SK-N-SH (cell line): Measurements from ENCODE around the gene FRZB. TPM values are rescaled to one million over a fixed set of nuclear protein-coding genes. Genes with fewer than 3 reads are reported as not detected.

Source experiments
- CTCF ChIA-PET: fragments of 300-600, 350-600 bp; formaldehyde crosslinking; extraction: SDS; loops from one replicate; lab custom pipeline; 2021; lab: Yijun Ruan, JAX
- POLR2A ChIA-PET: fragments of 350-600 bp; sonication (Branson Sonifier 250); formaldehyde crosslinking; extraction: SDS; loops from one replicate; lab custom pipeline; 2020; ENCODE audit warnings: antibody characterized with exemption, inconsistent platforms; lab: Yijun Ruan, JAX
- DNase-seq: peaks from one replicate; pipeline ENCODE4 v3.0.0; 2012
- H2AFZ ChIP-seq: fragments of 200-600 bp; sonication (generic); 2 replicates; pipeline ENCODE4 v1.8.1; 2016; ENCODE audit warnings: antibody characterized with exemption, mild to moderate bottlenecking, low read depth
- H3F3A ChIP-seq: fragments of 200-600 bp; sonication (generic); replicated peaks from 2 replicates; pipeline ENCODE3; 2016; ENCODE audit warnings: antibody characterized with exemption, mild to moderate bottlenecking; ENCODE audit not compliant: insufficient read depth
- H3K27ac ChIP-seq, 2 experiments: fragments of 200-500 bp in 1 of 2; fragments of 200-600 bp in 1 of 2; sonication (Bioruptor generic) in 1 of 2; sonication (generic), shearing (Covaris generic) in 1 of 2; 2 replicates each; pipeline versions ENCODE4 v1.5.1 to v1.6.1; 2014 to 2016; ENCODE audit warnings: low read depth in 2 of 2, inconsistent platforms in 1 of 2, low read length in 1 of 2, mild to moderate bottlenecking in 1 of 2, mixed read lengths in 1 of 2
- H3K27me3 ChIP-seq: fragments of 200-600 bp; sonication (generic), shearing (Covaris generic); 2 replicates; pipeline ENCODE4 v1.6.1; 2016; ENCODE audit warnings: mixed run types; ENCODE audit not compliant: insufficient read depth
- H3K36me3 ChIP-seq, 2 experiments: fragments of 200-500 bp in 1 of 2; fragments of 200-600 bp in 1 of 2; sonication (Bioruptor generic) in 1 of 2; sonication (generic) in 1 of 2; replicated peaks in 1 of 2; 2 replicates each; pipeline versions ENCODE3 to v1.5.1; 2014 to 2016; ENCODE audit warnings: low read length in 1 of 2, mild to moderate bottlenecking in 1 of 2; ENCODE audit not compliant: insufficient read depth in 2 of 2, control insufficient read depth in 1 of 2
- H3K4me1 ChIP-seq, 2 experiments: fragments of 200-500 bp in 1 of 2; fragments of 200-600 bp in 1 of 2; sonication (Bioruptor generic) in 1 of 2; sonication (generic), shearing (Covaris generic) in 1 of 2; 2 replicates each; pipeline versions ENCODE4 v1.5.1 to v1.6.1; 2014 to 2016; ENCODE audit warnings: low read depth in 1 of 2, low read length in 1 of 2, mixed run types in 1 of 2; ENCODE audit not compliant: insufficient read depth in 2 of 2, control insufficient read depth in 1 of 2
- H3K4me2 ChIP-seq: fragments of 200-600 bp; sonication (generic), shearing (Covaris generic); 2 replicates; pipeline ENCODE4 v1.6.1; 2017; ENCODE audit warnings: mixed run types
- H3K4me3 ChIP-seq, 2 experiments: fragments of 200-500 bp in 1 of 2; fragments of 200-600 bp in 1 of 2; sonication (Bioruptor generic) in 1 of 2; sonication (generic), shearing (Covaris generic) in 1 of 2; 2 replicates each; pipeline versions ENCODE4 v1.5.1 to v1.8.1; 2014 to 2016; ENCODE audit warnings: low read depth in 2 of 2, inconsistent platforms in 1 of 2, low read length in 1 of 2, mild to moderate bottlenecking in 1 of 2, mixed read lengths in 1 of 2, moderate library complexity in 1 of 2
- H3K79me2 ChIP-seq: fragments of 200-600 bp; sonication (generic); 2 replicates; pipeline ENCODE4 v1.8.1; 2017; ENCODE audit warnings: mild to moderate bottlenecking; ENCODE audit not compliant: insufficient read depth
- H3K9ac ChIP-seq: fragments of 200-600 bp; sonication (generic); 2 replicates; pipeline ENCODE4 v1.6.1; 2017; ENCODE audit warnings: mixed run types
- H3K9me2 ChIP-seq: fragments of 200-600 bp; sonication (generic); 2 replicates; pipeline ENCODE4 v1.6.1; 2017; ENCODE audit warnings: mixed run types
- H3K9me3 ChIP-seq: fragments of 200-600 bp; sonication (generic); 2 replicates; pipeline ENCODE4 v1.6.1; 2017; ENCODE audit warnings: mixed run types, mild to moderate bottlenecking, moderate library complexity
- H4K20me1 ChIP-seq: fragments of 200-600 bp; sonication (generic); 2 replicates; pipeline ENCODE4 v1.6.1; 2017; ENCODE audit warnings: mild to moderate bottlenecking, mixed run types; ENCODE audit not compliant: insufficient read depth
- EZH2phosphoT487 ChIP-seq: fragments of 200-600 bp; sonication (generic); IDR thresholded peaks from 2 replicates; pipeline ENCODE4 v1.6.1; 2017; ENCODE audit warnings: low read depth, mixed run types, mild to moderate bottlenecking, antibody characterized with exemption, moderate library complexity, borderline replicate concordance
- GABPA ChIP-seq: IDR thresholded peaks from 2 replicates; pipeline ENCODE4 v1.4.0; 2012; ENCODE audit warnings: low read depth, mild to moderate bottlenecking
- GATA2 ChIP-seq: sonication (generic); formaldehyde crosslinking; IDR thresholded peaks from 2 replicates; pipeline ENCODE4 v1.5.0; 2020; ENCODE audit warnings: mild to moderate bottlenecking, missing genetic modification reagents
- MAX ChIP-seq: IDR thresholded peaks from 2 replicates; pipeline ENCODE4 v1.4.0; 2012; ENCODE audit warnings: low read depth
- NFIC ChIP-seq: IDR thresholded peaks from 2 replicates; pipeline ENCODE4 v1.4.0; 2012; ENCODE audit warnings: borderline replicate concordance
- PBX3 ChIP-seq: IDR thresholded peaks from 2 replicates; pipeline ENCODE4; 2012
- POLR2AphosphoS5 ChIP-seq: IDR thresholded peaks from 2 replicates; pipeline ENCODE4 v1.6.1; 2012; ENCODE audit warnings: low read depth, low read length
- REST ChIP-seq: IDR thresholded peaks from 2 replicates; pipeline ENCODE4 v1.6.1; 2012; ENCODE audit warnings: mild to moderate bottlenecking, low read depth, low read length, moderate library complexity
- RXRA ChIP-seq: IDR thresholded peaks from 2 replicates; pipeline ENCODE4 v1.4.0; 2012; ENCODE audit warnings: low read depth, mild to moderate bottlenecking, borderline replicate concordance
- SIN3A ChIP-seq: IDR thresholded peaks from 2 replicates; pipeline ENCODE4 v1.6.1; 2012; ENCODE audit warnings: low read depth, mild to moderate bottlenecking, low read length, moderate library complexity, borderline replicate concordance
- USF1 ChIP-seq: IDR thresholded peaks from 2 replicates; pipeline ENCODE4 v1.4.0; 2012; ENCODE audit warnings: low read depth, borderline replicate concordance
- ZBTB33 ChIP-seq: IDR thresholded peaks from 2 replicates; pipeline ENCODE4 v1.4.0; 2012; ENCODE audit warnings: low read depth, borderline replicate concordance
- WGBS: methylation state at CpG from one replicate; pipeline ENCODE4 v1.1.6; 2017; ENCODE audit warnings: low lambda C conversion rate; 5-methylcytosine and 5-hydroxymethylcytosine counted together
- polyA plus RNA-seq, 3 experiments: library from polyadenylated mRNA; depleted of rRNA; stranded (reverse); fragments of >200 nt; gene quantifications; 2 replicates each; pipeline ENCODE4 v1.2.3, GENCODE V29; 2012

FRZB gene
- polyA plus RNA-seq, 1 of the 3 experiments (the other 2 are of a cell fraction), result 3.5 TPM

GRCh38 chr2:182827182-182827879, 39.1 kb downstream of the FRZB start:
- H2AFZ ChIP-seq, result no peak overlapping the region
- POLR2A ChIA-PET, result no interaction called here
- H3K9ac ChIP-seq, result no peak overlapping the region
- no peaks in the 10 kb centered on the region for H3K36me3 ChIP-seq
- WGBS, result 95% methylated on average over 2 of the region's 2 CpGs
- H3K4me1 ChIP-seq, result no peaks in the 10 kb centered on the region; a peak in 2 of 4 replicates
- H3K27ac ChIP-seq, result no peak overlapping the region
- H4K20me1 ChIP-seq, result no peaks in the 10 kb centered on the region
- no peaks in the 10 kb centered on the region for H3F3A ChIP-seq
- no peak for DNase-seq
- H3K27me3 ChIP-seq, result no peaks in the 10 kb centered on the region
- no peaks in the 10 kb centered on the region for H3K79me2 ChIP-seq
- CTCF ChIA-PET, result interaction anchor here (1.2 to 1.5 kb wide), 2 partner anchors 31 to 43 kb away, joined by 3 read pairs; no protein-coding TSS in a partner anchor
- TF ChIP-seq PBX3 (no peak), REST (no peak), MAX (no peak), EZH2phosphoT487 (no peak), GABPA (no peak)
- H3K4me2 ChIP-seq, result no peak overlapping the region
- H3K9me2 ChIP-seq, result no peaks in the 10 kb centered on the region
- no peaks in the 10 kb centered on the region for H3K9me3 ChIP-seq
- no peak overlapping the region for H3K4me3 ChIP-seq

GRCh38 chr2:182826496-182826895, 39.9 kb downstream of the FRZB start:
- no peaks in the 10 kb centered on the region for H3K79me2 ChIP-seq
- no peak overlapping the region for H2AFZ ChIP-seq
- ChIA-PET CTCF (interaction anchor here (1.5 kb wide), 1 partner anchor 42 kb away, joined by 3 read pairs; no protein-coding TSS in a partner anchor), POLR2A (no interaction called here)
- H3F3A ChIP-seq, result no peaks in the 10 kb centered on the region
- no peaks in the 10 kb centered on the region for H3K9me3 ChIP-seq
- H3K36me3 ChIP-seq, result no peaks in the 10 kb centered on the region
- no peak for DNase-seq
- TF ChIP-seq POLR2AphosphoS5 (no peak), SIN3A (no peak), USF1 (no peak), RXRA (no peak), GATA2 (CRISPR knock-in tag) (no peak), NFIC (no peak), ZBTB33 (no peak)
- no peak overlapping the region for H3K27ac ChIP-seq
- no peaks in the 10 kb centered on the region; a peak in 2 of 4 replicates for H3K4me1 ChIP-seq
- no peak overlapping the region for H3K4me2 ChIP-seq
- H3K4me3 ChIP-seq, result no peak overlapping the region
- no peaks in the 10 kb centered on the region for H4K20me1 ChIP-seq
- H3K9me2 ChIP-seq, result no peaks in the 10 kb centered on the region
- 92% methylated on average over 3 of the region's 3 CpGs for WGBS
- H3K9ac ChIP-seq, result no peak overlapping the region
- H3K27me3 ChIP-seq, result no peaks in the 10 kb centered on the region
